Activated CD8-positive, alpha-beta memory T cell treated with anti-CD3 and anti-CD28 coated beads, Interleukin-2, amount 50 U/mL, for 24 hours (primary cell): ENCODE measurements around the gene GLYATL3.
"Not testable (repeated sequence)": the region's sequence is repeated elsewhere in the genome, so short reads cannot be mapped to it uniquely, and the experiment has no call there.

Experiments used
- DNase-seq: peaks from one replicate; pipeline ENCODE4 v3.0.0-alpha.2; 2020; ENCODE audit errors: extremely low read depth

The GLYATL3 gene

GRCh38 chr6:49499623-49500022, at the start of gene GLYATL3:
Gene GLYATL3 (plus strand): TSS chr6:49499923. CDS start chr6:49511991, 12,068 bp downstream.
- no peak for DNase-seq

GRCh38 chr6:49453221-49453620, 46.5 kb upstream of the GLYATL3 start:
- DNase-seq, result no peak

GRCh38 chr6:49454787-49455709, 44.7 kb upstream of the GLYATL3 start:
- DNase-seq, result no peak

- no peak for DNase-seq
Observed at GRCh38 chr6:49457771-49458170, 42.0 kb upstream of the GLYATL3 start.

- DNase-seq, result no peak
Observed at GRCh38 chr6:49462071-49462470, 37.7 kb upstream of the GLYATL3 start.

- DNase-seq, result no peak
Observed at GRCh38 chr6:49462599-49462926, 37.2 kb upstream of the GLYATL3 start.

GRCh38 chr6:49462927-49463611, 36.7 kb upstream of the GLYATL3 start, which contains the start of the genes CENPQ and MMUT:
Gene CENPQ (plus strand): TSS chr6:49463370. CDS start chr6:49470177, 6,807 bp downstream.
Gene MMUT (minus strand): TSS chr6:49463253. CDS start chr6:49459466, 3,787 bp downstream.
- peak; percentile 85 for DNase-seq

- no peak for DNase-seq
Observed at GRCh38 chr6:49463612-49463967, 36.1 kb upstream of the GLYATL3 start.

GRCh38 chr6:49464691-49465090, 35.0 kb upstream of the GLYATL3 start:
- DNase-seq, result no peak

- DNase-seq, result no peak
Observed at GRCh38 chr6:49468042-49468441, 31.7 kb upstream of the GLYATL3 start.

- DNase-seq, result not testable (repeated sequence)
Observed at GRCh38 chr6:49476564-49476963, 23.2 kb upstream of the GLYATL3 start.

- no peak for DNase-seq
Observed at GRCh38 chr6:49479308-49479970, 20.3 kb upstream of the GLYATL3 start.

GRCh38 chr6:49481846-49482245, 17.9 kb upstream of the GLYATL3 start:
- DNase-seq, result not testable (repeated sequence)

- DNase-seq, result not testable (repeated sequence)
Observed at GRCh38 chr6:49483380-49483779, 16.3 kb upstream of the GLYATL3 start.

GRCh38 chr6:49490633-49491032, 9.1 kb upstream of the GLYATL3 start:
- DNase-seq, result no peak

- DNase-seq, result no peak
Observed at GRCh38 chr6:49497304-49497703, 2.4 kb upstream of the GLYATL3 start.

GRCh38 chr6:49499126-49499525, 597 bp upstream of the GLYATL3 start:
- DNase-seq, result no peak

- DNase-seq, result no peak
Observed at GRCh38 chr6:49504666-49505065, 4.9 kb downstream of the GLYATL3 start.

GRCh38 chr6:49506569-49507111, 6.9 kb downstream of the GLYATL3 start:
- DNase-seq, result no peak

- no peak for DNase-seq
Observed at GRCh38 chr6:49509342-49509741, 9.6 kb downstream of the GLYATL3 start.

- DNase-seq, result no peak
Observed at GRCh38 chr6:49513153-49513989, 13.6 kb downstream of the GLYATL3 start.
